IPS DF 4.7 (cell line): ENCODE data around the gene KCNIP4.

Experiments
- DNase-seq: peaks from one replicate; pipeline ENCODE4 v3.0.0-alpha.2; 2013; ENCODE audit warnings: low spot score; ENCODE audit errors: extremely low read depth

Gene KCNIP4

DNA sequence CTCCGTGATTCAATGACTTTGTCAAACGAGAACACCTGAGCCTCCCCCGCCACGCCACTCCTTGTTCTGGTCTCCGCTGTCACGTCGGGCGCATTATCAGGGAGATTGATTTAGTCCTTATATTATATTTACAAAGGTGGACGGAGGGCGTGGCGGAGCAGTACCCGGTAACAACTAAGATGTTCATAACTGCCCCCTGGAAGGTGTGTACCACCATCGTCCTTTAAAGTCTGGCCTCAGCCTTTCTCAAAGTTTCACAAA lies 964.1 kb downstream of the KCNIP4 start:
- DNase-seq, result no peak

DNA sequence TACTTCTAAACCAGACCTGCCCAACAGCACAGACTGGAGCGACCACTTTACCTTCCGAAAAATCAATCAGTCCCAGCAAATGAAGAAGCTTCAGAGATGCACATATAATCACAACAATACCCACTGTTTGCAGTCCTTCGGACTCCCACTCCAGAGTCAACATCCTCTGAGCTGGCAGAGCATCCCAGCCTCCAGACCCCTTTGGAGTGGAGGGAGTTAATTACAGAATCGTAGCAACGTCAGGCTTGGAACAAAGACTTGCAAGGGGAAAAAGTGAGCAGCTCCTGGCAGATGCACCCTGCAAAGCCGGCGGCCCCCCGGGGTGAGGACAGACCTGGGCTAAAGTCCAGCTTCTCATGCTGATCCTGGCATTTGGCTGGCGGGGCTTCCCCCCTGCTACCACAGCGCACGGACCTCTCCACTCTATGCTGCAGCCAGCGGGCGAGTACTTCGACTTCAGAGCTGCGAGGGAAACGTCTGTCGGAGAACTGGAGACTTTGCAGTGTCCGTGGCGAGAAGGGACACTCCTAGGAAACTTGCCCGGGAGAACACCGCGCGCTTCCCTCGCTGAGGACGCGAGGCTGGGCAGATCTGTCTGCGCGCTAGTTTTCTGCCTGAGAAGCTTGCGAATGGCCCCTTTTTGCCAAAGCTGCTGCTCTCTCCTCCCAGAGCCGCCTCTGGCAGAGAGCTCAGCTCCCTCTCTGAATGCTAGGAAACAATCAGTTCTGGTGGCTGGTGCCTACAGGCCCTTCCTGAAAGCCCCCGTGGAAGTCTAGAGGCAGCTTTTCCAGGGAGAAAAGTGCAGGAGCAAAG lies 964.6 kb downstream of the KCNIP4 start:
- DNase-seq, result no peak

DNA sequence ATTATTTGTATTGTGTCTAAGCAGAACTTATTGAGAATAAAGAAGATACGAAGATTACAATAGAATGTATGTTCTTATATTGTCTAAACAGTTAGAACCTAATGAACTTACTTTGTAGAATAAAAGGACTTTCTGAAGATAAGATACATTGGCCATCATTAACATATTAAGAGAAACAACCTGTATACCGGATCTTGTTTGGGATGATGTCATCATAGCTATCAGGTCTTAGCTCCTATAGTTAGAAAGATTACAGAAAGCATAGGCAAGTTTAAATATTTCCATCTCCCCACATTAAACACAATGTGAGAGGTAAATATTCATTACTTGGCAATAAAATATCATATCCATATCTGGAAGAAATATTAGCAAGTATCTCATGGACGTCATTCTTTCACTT lies 966.0 kb downstream of the KCNIP4 start:
- no peak for DNase-seq

DNA sequence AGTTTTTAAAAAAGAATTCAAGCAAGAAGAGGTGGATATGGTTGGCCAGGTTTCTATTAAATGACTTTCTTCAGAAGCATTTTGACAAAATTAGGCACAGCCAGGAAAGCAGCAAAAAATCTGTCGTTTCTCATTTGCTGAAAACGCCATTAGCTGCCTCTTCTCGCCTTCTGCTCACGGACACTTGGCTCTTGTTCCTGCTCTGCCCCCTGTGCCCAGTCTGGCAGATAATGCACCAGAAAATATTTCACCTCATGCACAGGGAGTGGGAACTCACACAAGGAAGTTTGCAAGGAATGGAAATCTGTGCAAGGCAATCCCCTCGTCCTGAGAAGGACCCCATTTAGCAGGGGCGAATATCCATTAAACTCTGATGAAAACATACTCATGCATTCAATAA lies 988.3 kb downstream of the KCNIP4 start:
- DNase-seq, result no peak

DNA sequence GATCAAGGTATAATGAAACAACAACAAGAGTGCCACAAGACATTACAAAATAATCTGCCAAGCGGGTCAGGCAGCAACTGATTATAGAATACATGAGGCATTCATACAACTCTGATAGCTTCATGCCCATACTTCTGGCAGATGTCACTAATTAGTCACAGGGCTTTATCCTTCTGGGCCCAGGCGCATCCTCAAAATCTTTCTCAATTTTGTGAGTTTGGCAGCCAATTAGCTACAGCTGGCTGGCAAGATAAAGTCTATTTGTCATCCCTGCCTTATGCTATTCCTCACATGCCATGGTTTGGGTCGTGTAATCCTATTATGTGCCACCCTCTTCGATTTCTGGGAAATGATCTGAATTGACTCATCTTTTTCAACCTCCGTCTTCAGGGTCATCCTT lies 994.0 kb downstream of the KCNIP4 start:
- DNase-seq, result no peak

DNA sequence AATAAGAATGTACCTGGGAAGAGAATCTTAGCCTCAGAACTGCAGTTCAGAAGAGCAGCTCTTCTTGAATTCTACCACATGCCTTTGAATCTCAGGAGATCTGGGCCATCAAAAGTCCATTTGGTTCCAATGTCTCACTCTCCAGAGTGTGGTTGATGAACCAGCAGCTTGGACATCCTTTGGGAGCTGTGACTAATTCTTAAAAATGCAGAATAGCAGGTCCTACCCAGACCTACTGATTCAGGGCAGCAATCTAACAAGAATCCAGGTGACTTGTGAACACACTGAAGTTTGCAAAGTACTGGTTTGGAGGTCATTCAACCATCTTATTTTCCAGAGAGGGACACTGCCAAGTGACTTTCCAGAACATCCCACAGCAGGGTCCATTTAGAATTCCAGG lies 1003.6 kb downstream of the KCNIP4 start:
- no peak for DNase-seq

DNA sequence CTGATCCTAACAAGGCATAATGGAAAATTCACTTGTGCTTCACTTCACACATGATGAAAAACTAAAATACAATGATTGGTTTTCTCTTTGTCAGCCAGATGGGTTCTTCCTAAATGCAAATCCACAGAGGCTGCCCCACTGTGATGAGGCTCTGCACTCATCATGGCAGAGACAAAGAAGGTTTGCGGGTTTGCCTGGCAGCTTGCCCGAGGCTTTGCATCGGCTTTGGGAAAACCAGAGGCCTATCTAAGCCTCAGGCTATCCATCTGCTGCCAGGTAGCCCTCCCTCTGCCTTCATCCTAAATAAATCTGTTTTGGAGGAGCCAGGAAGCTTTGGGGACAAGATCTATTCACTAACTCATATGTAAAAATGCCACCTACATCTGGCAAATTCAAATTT lies 1004.1 kb downstream of the KCNIP4 start:
- DNase-seq, result no peak

DNA sequence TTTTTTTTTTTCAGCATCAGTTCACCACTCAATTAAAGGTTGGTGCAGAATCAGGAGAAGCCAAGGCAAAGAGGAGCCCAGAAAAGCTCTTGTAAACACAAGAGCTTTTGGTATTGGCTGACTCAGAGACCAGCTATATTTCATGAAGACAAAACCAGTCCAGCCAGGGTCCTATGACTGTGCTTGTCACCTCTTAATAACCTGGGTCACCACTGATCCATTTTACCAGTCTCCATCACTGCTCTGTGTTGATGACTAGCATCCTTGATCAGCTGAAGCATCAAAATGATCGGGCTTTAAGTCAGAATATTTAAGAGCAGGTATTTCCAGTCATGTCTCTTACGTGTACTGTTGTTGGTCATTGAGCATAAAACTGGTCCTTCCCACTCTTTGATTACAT lies 1010.4 kb downstream of the KCNIP4 start:
- DNase-seq, result no peak

DNA sequence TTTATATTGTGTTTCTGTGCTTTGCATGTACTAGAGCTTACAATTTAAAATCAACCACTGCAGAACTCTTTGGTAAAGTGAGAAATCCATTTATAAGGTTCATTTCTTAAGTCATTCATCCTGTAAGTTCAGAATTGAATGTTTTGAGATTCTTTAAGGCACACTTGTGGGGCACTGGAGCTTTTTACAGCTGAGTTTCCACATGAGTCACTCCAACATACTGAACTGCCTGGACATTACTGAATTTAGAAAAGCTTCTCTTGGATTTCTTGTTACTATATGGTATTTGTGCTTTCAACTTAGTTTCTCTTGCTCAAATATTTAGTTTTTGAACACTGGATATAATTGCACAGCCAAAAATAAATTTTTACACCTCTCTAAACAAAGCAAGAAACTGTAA lies 1022.0 kb downstream of the KCNIP4 start:
- no peak for DNase-seq

DNA sequence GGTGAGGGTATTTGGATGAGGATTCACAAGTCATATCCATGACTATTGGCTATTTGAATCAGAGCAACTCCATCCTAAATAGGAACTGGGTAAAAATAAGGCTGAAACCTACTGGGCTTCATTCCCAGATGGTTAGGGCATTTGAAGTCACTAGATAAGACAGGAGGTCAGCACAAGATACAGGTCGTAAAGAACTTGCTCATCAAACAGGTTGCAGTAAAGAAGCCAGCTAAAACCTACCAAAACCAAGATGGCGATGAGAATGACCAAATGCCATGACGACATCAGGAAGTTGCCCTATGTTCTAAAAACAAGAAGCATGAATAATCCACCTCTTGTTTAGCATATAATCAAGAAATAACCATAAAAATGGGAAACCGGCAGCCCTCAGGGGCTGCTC lies 1023.4 kb downstream of the KCNIP4 start:
- no peak for DNase-seq

DNA sequence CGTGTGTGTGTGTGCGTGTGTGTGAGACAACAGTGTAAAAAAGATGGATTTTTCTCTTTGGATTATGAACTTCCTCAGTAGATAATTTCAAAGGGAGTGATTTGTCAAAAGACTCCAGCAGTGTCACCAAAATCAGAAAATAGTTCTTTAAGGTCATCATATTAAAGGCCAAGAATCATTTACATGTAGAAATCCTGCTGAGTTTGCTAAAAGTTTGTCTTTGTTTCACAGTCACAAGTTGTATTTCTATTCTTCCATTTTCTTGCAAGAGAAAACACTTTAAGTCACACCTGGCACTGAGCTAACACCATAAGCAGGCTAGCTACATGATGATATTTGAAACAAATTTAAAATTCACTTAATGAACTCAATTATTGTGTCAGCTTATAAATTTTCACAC lies 1025.6 kb downstream of the KCNIP4 start:
- DNase-seq, result no peak

DNA sequence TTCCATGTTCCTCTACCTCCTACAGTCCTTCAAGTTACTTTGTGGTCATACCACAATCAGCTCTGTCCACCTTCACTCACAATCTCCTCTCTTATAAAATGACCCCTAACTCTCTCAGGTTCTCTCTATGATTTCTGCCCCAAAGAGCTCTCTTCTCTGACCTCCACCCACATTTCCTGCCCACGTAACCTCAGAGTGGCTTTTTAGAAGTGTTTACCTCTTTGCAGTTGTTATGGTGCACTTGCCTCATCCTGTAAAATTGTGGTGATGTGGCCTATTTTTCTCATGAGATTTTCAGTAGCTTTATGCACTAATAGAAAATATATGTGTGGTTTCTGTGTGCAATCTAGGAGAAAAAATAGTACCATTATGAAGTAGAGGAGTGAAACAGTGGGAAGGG lies 1032.5 kb downstream of the KCNIP4 start:
- DNase-seq, result no peak

DNA sequence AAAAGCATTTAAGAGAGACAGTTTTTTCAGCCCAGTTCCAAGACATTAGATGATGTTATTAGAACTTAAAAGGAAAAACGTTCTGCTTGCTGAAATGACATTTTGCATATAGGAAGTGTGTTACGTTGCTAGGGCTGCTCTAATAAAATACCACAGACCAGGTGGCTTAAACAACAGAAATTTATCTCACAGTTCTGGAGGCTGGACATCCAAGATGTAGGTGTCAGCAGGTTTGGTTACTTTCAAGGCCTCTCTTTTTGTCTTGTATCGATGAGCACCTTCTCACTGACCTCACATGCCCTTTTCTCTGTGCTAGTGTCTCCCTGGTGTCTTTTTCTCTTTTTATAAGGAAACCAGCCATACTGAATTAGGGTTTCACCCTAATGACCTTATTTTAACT lies 1043.6 kb downstream of the KCNIP4 start:
- no peak for DNase-seq

DNA sequence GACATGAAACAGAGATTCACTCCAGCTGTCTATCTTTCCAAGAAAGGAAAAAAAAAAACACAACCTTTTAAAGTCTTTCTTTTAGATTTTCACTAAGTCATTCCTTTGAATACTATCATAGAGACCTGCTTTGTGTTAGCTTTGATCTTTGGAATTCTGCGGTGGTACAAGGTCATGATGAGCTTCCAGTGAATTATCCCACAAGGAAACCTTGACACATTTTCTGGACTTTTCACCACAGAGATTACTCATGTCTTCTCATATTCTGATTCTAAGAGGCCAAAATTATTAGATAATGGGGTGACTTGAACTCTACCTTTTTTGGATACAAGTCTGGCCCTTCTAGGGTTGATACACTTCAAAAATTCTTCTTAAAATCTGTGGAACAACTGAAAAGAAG lies 1046.7 kb downstream of the KCNIP4 start:
- DNase-seq, result no peak

DNA sequence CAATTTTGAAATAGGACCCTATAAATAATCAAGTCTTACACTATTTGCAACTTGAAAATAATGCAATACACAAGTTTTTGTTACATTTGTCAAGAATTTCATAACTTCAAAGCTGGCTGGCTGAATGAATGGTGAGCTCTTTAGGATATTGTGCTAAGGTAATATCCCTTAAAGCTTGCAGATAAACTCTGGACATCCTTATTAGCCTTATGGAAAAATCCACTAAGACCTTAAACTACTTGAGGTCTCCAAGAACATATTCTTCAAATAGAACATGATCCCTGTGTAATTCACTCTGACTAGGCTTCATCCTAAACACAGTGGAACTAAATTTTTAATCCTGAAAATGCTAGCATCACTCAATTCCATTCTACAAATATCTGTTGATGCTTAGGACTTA lies 1049.0 kb downstream of the KCNIP4 start:
- DNase-seq, result no peak

DNA sequence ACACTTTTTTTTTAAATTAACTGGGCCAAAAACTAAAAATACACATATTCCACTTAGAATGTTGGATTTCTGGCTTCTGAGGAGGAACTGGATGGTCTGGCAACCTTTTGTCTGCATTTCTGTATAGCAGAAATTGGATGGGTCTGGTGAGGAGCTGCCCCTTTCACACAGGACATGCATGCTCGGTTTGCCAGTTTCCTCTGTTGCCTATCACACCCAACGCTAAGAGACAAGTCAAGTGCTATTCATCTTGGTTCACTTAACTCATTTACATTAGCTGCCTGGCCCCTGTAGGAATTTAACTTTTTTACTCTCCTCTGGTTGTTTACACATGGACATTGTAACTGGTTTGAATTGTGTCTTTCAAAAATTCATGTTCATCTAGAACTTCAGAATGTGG lies 1052.6 kb downstream of the KCNIP4 start:
- DNase-seq, result no peak

DNA sequence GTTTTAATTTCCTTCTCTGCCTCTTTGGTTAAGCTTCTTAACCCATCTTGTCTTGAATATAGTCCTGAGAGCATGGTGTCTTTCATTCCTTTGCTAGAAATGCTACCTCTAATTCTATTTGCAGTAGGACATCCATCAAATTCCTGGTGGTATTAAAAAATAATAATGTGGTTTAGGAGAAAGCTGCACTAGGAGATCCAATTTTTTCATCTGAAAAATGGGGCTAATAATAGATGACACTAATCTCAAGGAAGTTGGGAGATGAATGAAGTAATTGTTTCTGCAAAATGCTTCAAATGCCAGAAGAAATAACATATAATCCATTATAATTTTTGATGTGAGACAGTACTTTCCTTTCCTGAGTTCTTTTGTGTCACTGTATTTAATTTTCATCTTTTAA lies 1053.4 kb downstream of the KCNIP4 start:
- DNase-seq, result no peak

DNA sequence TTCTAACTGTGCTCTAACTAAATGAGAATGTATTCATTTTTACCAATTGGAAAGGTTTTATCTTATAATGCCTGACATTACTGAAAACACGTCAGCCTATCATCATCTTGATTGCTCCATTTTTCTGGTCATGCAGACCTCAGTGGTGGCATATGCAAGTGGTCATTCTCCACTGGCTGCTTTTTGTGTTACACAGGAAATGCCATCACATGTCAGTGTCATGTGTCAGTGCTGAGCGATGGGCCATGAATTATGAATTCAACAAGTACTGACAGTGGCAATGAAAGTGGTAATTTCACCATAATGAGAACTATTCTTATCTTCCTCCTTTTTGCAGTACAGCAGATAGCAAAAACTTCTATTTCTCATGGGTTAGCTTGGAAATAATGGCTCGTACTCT lies 1057.8 kb downstream of the KCNIP4 start:
- DNase-seq, result no peak

DNA sequence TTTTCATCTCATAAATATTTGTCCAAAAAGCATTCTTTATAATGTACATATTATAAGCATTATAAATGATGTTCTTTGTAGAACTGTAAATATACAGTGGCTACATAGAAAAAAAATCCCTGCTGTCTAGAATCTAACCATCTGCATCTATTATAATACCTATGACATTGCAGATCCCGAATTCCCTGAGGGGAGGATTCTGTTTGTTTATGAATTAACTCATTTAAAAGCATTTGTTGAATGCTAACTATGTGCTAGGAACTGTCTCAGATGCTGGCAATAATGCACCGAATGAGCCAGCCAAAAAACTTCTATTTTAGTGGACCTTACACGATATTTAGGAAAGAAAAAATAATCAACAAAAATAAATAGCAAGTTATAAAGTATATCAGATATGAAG lies 1058.7 kb downstream of the KCNIP4 start:
- DNase-seq, result no peak

DNA sequence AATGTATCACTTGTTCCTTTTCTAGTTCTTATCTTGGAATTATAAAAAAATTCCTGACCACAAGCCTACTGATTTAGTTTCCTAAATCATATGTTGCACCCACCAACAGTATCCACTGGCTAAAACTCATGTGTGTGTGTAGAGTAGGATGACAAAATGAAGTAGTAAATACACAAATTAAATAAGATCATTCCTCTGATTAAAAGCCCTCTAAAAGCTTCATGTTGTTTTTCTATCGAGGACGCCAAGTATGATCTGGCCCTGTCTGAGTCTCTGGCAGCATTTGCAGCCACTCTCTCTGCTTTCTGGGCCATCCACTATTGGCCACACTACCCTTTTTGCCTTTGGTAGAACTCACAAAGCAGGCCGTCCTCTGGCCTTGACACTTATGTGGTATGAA lies 1064.9 kb downstream of the KCNIP4 start:
- DNase-seq, result no peak

DNA sequence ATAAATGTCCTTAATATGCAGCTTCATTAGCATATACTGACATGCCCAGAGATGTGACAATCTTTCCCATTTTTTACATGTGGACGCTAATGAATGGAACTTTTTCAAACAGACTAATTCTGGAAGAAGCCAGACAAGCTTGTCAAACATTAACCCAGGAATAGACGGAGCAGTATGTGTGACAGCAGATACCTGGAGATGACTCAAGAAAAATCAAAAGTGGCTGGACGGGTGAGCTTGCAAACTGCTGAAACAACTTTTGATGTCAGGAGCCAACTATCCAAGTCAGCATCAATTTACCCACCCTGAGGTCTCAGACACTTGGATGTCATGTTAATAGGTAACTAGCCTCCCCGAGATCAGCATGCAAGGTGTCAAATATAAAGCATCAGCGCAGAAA lies 1065.3 kb downstream of the KCNIP4 start:
- no peak for DNase-seq

DNA sequence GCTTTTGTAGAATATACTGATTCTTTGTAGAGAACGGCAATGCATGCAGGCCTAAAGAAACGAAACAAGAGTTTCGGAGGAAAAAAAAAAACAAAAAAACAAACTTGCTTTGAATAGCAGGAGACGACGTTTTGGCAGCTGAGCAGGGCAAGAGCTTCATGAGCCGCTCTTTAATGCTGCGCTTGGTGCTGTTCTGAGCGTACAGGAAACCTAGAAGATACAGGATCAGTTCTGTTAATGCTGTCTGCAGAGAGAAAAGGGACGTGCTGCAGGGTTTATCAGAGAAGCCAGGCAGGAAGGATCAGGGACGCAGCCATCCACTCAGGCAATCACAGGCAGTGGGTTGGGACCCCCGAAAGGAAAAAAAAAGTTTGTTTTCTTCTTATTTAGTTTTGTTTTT lies 1066.1 kb downstream of the KCNIP4 start:
- DNase-seq, result no peak

DNA sequence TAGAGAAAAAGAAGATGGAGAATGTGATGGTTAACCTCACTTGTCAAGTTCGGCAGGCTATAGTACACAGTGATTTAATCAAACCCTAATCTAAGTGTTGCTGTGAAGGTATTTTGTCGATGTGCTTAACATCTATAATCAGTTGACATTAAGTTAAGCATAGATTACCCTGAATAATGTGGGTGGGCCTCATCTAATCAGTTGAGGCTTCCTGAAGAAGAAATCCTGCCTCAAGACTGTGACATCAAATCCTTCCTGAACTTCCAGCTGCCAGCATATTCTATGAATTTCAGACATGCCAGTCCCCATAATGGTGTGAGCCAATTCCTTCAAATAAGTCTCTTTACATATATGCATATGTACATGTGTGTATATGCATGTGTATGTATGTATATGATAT lies 1066.9 kb downstream of the KCNIP4 start:
- DNase-seq, result no peak

DNA sequence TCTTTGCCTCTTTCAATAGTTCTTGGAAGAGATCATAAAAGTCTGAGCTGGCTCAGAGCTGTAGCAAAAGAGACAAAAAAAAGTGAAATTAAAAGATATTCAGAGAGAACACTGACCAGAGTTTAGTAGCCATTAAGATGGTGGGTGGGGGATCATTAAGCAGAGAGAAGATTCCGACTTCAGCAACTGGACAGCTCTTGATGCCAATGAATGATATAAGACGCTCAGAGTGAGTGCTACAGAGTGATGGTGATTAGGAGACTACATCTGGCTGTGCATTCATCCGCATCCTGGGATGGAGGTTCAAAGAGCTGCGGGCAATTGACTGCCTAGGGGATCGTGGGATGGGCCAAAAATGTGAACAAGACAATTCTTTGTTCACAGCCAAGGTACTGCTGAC lies 1069.8 kb downstream of the KCNIP4 start:
- DNase-seq, result no peak
